Thyroid gland (tissue), 4 donors: ENCODE measurements around the gene KCNMA1. TPM values are rescaled to one million over a fixed set of nuclear protein-coding genes. Genes with fewer than 3 reads are reported as not detected.

Source experiments
- DNase-seq, 2 donors: peaks; one replicate each; pipeline ENCODE4 v3.0.0-alpha.2; 2019
- H3K27ac ChIP-seq, 3 donors: fragments of 200-600 bp; sonication (generic); 1 replicate in 2 of 3; 2 replicates in 1 of 3; pipeline ENCODE4 v1.5.1; 2016 to 2019; ENCODE audit warnings: mild to moderate bottlenecking in 1 of 3, moderate library complexity in 1 of 3
- H3K27me3 ChIP-seq: fragments of 200-600 bp; sonication (generic); one replicate; pipeline ENCODE4 v1.5.1; 2019
- H3K36me3 ChIP-seq, 2 donors: fragments of 200-600 bp; sonication (generic); one replicate each; pipeline ENCODE4 v1.5.1; 2016 to 2019
- H3K4me1 ChIP-seq, 2 donors: fragments of 200-600 bp; sonication (generic); one replicate each; pipeline ENCODE4 v1.5.1; 2017 to 2019
- H3K4me3 ChIP-seq, 3 donors: fragments of 200-600 bp; sonication (generic); replicated peaks in 1 of 3; 1 replicate in 2 of 3; 2 replicates in 1 of 3; pipeline ENCODE4 v1.5.1; 2016; ENCODE audit warnings: mild to moderate bottlenecking in 1 of 3
- H3K9me3 ChIP-seq: fragments of 200-600 bp; sonication (generic); one replicate; pipeline ENCODE4 v1.5.1; 2017
- POLR2A ChIP-seq, 2 donors: fragments of 450-650 bp; IDR thresholded peaks; one replicate each; pipeline ENCODE4 v1.6.1; 2017; ENCODE audit warnings: antibody characterized with exemption in 2 of 2, mild to moderate bottlenecking in 2 of 2, moderate library complexity in 1 of 2
- WGBS, 2 donors: methylation state at CpG; one replicate each; pipeline ENCODE4 v1.1.5; 2017; 5-methylcytosine and 5-hydroxymethylcytosine counted together
- intact Hi-C: fragments of 100-400 bp; cut with DNase I; formaldehyde crosslinking; loops from one replicate; pipeline ENCODE4 v1.15.1; 2023
- total RNA-seq, 4 donors: library from RNA; depleted of rRNA; stranded (reverse); fragments of >200 nt; gene quantifications; one replicate each; pipeline ENCODE4 v1.2.3, GENCODE V29; 2016
- TF ChIP-seq, protein P1 (sequence below), 6 experiments: fragments of 200-600 bp in 3 of 6; fragments of 450-650 bp in 3 of 6; sonication (generic) in 3 of 6; IDR thresholded peaks; one replicate each; pipeline ENCODE4 v1.5.1; 2016 to 2019; ENCODE audit warnings: antibody characterized with exemption in 6 of 6, mild to moderate bottlenecking in 2 of 6, inconsistent platforms in 1 of 6, moderate library complexity in 1 of 6

The KCNMA1 gene
- total RNA-seq, 4 donors from 2014 or later: 2.5 to 5.1 (median 3.6) TPM

- no peaks in the 10 kb centered on the region for H3K27me3 ChIP-seq
- no peaks in the 10 kb centered on the region for H3K36me3 ChIP-seq
- DNase-seq: peak; percentile 51
- no peaks in the 10 kb centered on the region for H3K9me3 ChIP-seq
- peak overlapping the region; percentile 67 to 70 (median 67) for H3K27ac ChIP-seq
- WGBS, 2 donors: 42 to 45% methylated on average over 13 of the region's 13 CpGs
- peaks cover 30 to 44% of the 10 kb centered on the region in 2 donors for H3K4me1 ChIP-seq
- TF ChIP-seq, protein P1, sequence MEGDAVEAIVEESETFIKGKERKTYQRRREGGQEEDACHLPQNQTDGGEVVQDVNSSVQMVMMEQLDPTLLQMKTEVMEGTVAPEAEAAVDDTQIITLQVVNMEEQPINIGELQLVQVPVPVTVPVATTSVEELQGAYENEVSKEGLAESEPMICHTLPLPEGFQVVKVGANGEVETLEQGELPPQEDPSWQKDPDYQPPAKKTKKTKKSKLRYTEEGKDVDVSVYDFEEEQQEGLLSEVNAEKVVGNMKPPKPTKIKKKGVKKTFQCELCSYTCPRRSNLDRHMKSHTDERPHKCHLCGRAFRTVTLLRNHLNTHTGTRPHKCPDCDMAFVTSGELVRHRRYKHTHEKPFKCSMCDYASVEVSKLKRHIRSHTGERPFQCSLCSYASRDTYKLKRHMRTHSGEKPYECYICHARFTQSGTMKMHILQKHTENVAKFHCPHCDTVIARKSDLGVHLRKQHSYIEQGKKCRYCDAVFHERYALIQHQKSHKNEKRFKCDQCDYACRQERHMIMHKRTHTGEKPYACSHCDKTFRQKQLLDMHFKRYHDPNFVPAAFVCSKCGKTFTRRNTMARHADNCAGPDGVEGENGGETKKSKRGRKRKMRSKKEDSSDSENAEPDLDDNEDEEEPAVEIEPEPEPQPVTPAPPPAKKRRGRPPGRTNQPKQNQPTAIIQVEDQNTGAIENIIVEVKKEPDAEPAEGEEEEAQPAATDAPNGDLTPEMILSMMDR (IDR thresholded peaks at IDR 0.05): no peak
- TF ChIP-seq POLR2A (IDR thresholded peaks at IDR 0.05): no peak
- intact Hi-C loops: no loop called here
- no peak overlapping the region for H3K4me3 ChIP-seq
These were observed 564.6 kb downstream of the KCNMA1 start for GRCh38 chr10:77072836-77073662.

DNA sequence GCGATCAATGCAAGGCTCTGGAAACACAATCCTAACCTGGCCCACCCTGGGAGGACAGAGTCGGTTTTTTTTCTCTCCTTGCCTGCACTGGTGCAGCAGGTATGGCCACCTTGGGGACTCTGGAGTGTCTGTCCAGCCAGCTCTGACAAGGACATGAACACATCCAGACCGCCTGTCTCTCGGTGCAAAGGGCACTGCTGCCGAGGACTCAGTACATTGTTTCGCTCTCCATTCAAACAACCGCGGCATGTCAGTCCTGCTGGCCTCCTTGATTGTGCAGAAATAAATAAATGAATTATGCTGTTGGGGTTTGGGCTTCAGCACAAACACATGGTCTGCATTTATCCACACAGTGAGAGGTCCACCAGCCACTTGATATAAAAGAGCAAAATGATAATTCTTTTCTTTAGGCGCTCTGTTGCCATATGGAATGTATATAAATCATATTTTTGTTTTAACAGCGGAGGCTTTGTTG is 565.2 kb downstream of the KCNMA1 start:
- Histone ChIP-seq H3K36me3 (no peaks in the 10 kb centered on the region), H3K9me3 (no peaks in the 10 kb centered on the region), H3K4me3 (no peak overlapping the region), H3K27ac (peak overlapping the region in 1 of 3 donors; percentile 70), H3K27me3 (no peaks in the 10 kb centered on the region), H3K4me1 (peaks cover 32 to 50% of the 10 kb centered on the region in 2 donors)
- 77 to 94% methylated on average over 10 of the region's 10 CpGs for WGBS, 2 donors
- intact Hi-C loops: no loop called here
- no peak for DNase-seq
- no peak for TF ChIP-seq POLR2A (IDR thresholded peaks at IDR 0.05)

GRCh38 chr10:77071956-77072355 is 565.7 kb downstream of the KCNMA1 start:
- H3K9me3 ChIP-seq: no peaks in the 10 kb centered on the region
- no peak for TF ChIP-seq POLR2A (IDR thresholded peaks at IDR 0.05)
- TF ChIP-seq, protein P1 (IDR thresholded peaks at IDR 0.05): no peak
- H3K4me1 ChIP-seq: peaks cover 32 to 50% of the 10 kb centered on the region in 2 donors
- no peak overlapping the region for H3K4me3 ChIP-seq
- WGBS, 2 donors: 55 to 74% methylated on average over 3 of the region's 3 CpGs
- H3K27ac ChIP-seq: no peak overlapping the region
- DNase-seq: no peak
- intact Hi-C loops: no loop called here
- no peaks in the 10 kb centered on the region for H3K36me3 ChIP-seq
- H3K27me3 ChIP-seq: no peaks in the 10 kb centered on the region

- peak in 1 of 2 donors; percentile 26 for DNase-seq
- intact Hi-C loops: no loop called here
- 68 to 73% methylated on average over 4 of the region's 4 CpGs for WGBS, 2 donors
- no peak overlapping the region for H3K4me3 ChIP-seq
- TF ChIP-seq, protein P1 (IDR thresholded peaks at IDR 0.05): no peak
- no peak for TF ChIP-seq POLR2A (IDR thresholded peaks at IDR 0.05)
- no peaks in the 10 kb centered on the region for H3K9me3 ChIP-seq
- H3K36me3 ChIP-seq: no peaks in the 10 kb centered on the region
- H3K27ac ChIP-seq: no peak overlapping the region
- H3K4me1 ChIP-seq: peaks cover 32 to 50% of the 10 kb centered on the region in 2 donors
- H3K27me3 ChIP-seq: no peaks in the 10 kb centered on the region
These were observed 566.6 kb downstream of the KCNMA1 start for GRCh38 chr10:77071001-77071511.

DNA sequence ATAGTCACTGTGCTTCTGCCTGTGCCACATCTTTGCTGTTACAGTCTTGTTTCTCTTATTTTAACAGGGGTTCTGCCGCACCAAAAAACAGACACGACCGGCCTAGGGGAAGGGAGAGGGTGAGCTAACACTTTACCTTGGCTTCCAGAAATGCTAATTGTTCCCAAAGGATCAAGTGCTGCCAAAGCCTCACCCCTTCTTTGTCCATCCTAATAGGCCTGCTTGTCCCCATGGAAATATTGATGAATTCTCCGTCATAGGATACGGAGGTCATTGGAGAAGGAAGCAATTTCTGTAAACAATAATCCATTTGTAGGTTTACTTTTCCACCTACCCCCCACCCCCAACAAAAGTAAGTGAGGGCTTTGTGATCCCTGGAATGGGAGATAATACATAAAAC is 567.3 kb downstream of the KCNMA1 start:
- intact Hi-C loops: no loop called here
- Histone ChIP-seq H3K27me3 (no peaks in the 10 kb centered on the region), H3K36me3 (no peaks in the 10 kb centered on the region), H3K27ac (no peak overlapping the region), H3K4me1 (peaks cover 32 to 50% of the 10 kb centered on the region in 2 donors), H3K4me3 (no peak overlapping the region), H3K9me3 (no peaks in the 10 kb centered on the region)
- TF ChIP-seq, protein P1 (IDR thresholded peaks at IDR 0.05): no peak
- no peak for TF ChIP-seq POLR2A (IDR thresholded peaks at IDR 0.05)
- WGBS, 2 donors: 91 to 93% methylated on average over 5 of the region's 5 CpGs
- no peak for DNase-seq
